ENCODE results near the gene MPHOSPH9. TPM values are rescaled to one million over a fixed set of nuclear protein-coding genes. Genes with fewer than 3 reads are reported as not detected.
"Not testable (repeated sequence)": the region's sequence is repeated elsewhere in the genome, so short reads cannot be mapped to it uniquely, and the experiment has no call there.

MPHOSPH9 gene
- polyA plus RNA-seq, 3 donors, result 6.3 to 14.1 (median 9.2) TPM

GRCh38 chr12:123248129-123248528, 15.2 kb upstream of the MPHOSPH9 start:
- H4K20me1 ChIP-seq (ENCODE audit: insufficient read depth, low read length); H3K4me2 ChIP-seq (replicated peaks; ENCODE audit: extremely low read depth, low read length, poor library complexity, severe bottlenecking); H3K27ac ChIP-seq (ENCODE audit: low read depth in 1 of 2, low read length in 2 of 2); H2AFZ ChIP-seq (ENCODE audit: insufficient read depth, low read depth, low read length, poor library complexity, severe bottlenecking); H3K4me3 ChIP-seq (replicated peaks in 1 of 3; ENCODE audit: low read depth in 2 of 3, low read length in 3 of 3); H3K27ac Mint-ChIP-seq; intact Hi-C loops (cut with micrococcal nuclease); H3K9me3 ChIP-seq (replicated peaks in 1 of 2; ENCODE audit: control insufficient read depth in 1 of 2, insufficient read depth in 1 of 2, low read length in 2 of 2); H3K27me3 Mint-ChIP-seq (ENCODE audit: low read depth in 3 of 3); DNase-seq; H3K9ac ChIP-seq (ENCODE audit: insufficient read depth, low read length, poor library complexity, severe bottlenecking); H3K4me3 Mint-ChIP-seq; H3K4me1 ChIP-seq (ENCODE audit: control insufficient read depth in 1 of 2, insufficient read depth in 2 of 2, low read length in 2 of 2); H3K27me3 ChIP-seq (ENCODE audit: control insufficient read depth in 2 of 2, insufficient read depth in 2 of 2, low read length in 2 of 2): not testable (repeated sequence)
- no CpG with 5 or more reads among the region's 2 CpGs for WGBS (ENCODE audit: insufficient coverage)
- H3K79me2 ChIP-seq (ENCODE audit: insufficient read depth, low read length), result peaks cover 69% of the 10 kb centered on the region
- H3K4me1 Mint-ChIP-seq, result peaks cover 24% of the 10 kb centered on the region
- peaks cover 0 to 11% (median 6%) of the 10 kb centered on the region in 7 donors for H3K9me3 Mint-ChIP-seq
- peaks cover 3 to 13% of the 10 kb centered on the region in 2 donors for H3K36me3 ChIP-seq (replicated peaks in 1 of 2; ENCODE audit: control insufficient read depth in 1 of 2, insufficient read depth in 2 of 2, low read length in 2 of 2)
- peaks cover 13 to 26% of the 10 kb centered on the region in 2 donors for H3K36me3 Mint-ChIP-seq

- H3K27ac ChIP-seq (ENCODE audit: low read depth in 1 of 2, low read length in 2 of 2), result no peak overlapping the region
- intact Hi-C loops (cut with micrococcal nuclease), result no loop called here
- peaks cover 30% of the 10 kb centered on the region for H3K4me1 Mint-ChIP-seq
These were observed 12.7 kb upstream of the MPHOSPH9 start for GRCh38 chr12:123245678-123246077.

More at GRCh38 chr12:123245678-123246077, 12.7 kb upstream of the MPHOSPH9 start:
- Mint-ChIP-seq H3K36me3 (peaks cover 12 to 23% of the 10 kb centered on the region in 2 donors), H3K4me3 (no peak overlapping the region), H3K27me3 (ENCODE audit: low read depth in 3 of 3) (peaks cover 0 to 5% (median under 1%) of the 10 kb centered on the region in 3 donors), H3K9me3 (peaks cover 0 to 11% (median 6%) of the 10 kb centered on the region in 7 donors), H3K27ac (peak overlapping the region in 2 of 7 donors; percentile 10 to 63)
- no peak for TF ChIP-seq CTCF (IDR thresholded peaks at IDR 0.05)
- DNase-seq, result no peak
- peaks cover 50% of the 10 kb centered on the region for H3K79me2 ChIP-seq (ENCODE audit: insufficient read depth, low read length)
- no peak overlapping the region for H3K9ac ChIP-seq (ENCODE audit: insufficient read depth, low read length, poor library complexity, severe bottlenecking)
- no peak overlapping the region for H2AFZ ChIP-seq (ENCODE audit: insufficient read depth, low read depth, low read length, poor library complexity, severe bottlenecking)
- H3K4me1 ChIP-seq (ENCODE audit: control insufficient read depth in 1 of 2, insufficient read depth in 2 of 2, low read length in 2 of 2), result peaks cover 21% of the 10 kb centered on the region in 2 donors
- WGBS (ENCODE audit: insufficient coverage), result no CpG with 5 or more reads among the region's 3 CpGs
- no peak overlapping the region for H3K4me3 ChIP-seq (replicated peaks in 1 of 3; ENCODE audit: low read depth in 2 of 3, low read length in 3 of 3)
- peaks cover 0 to 4% of the 10 kb centered on the region in 2 donors for H3K9me3 ChIP-seq (replicated peaks in 1 of 2; ENCODE audit: control insufficient read depth in 1 of 2, insufficient read depth in 1 of 2, low read length in 2 of 2)
- no peaks in the 10 kb centered on the region for H3K27me3 ChIP-seq (ENCODE audit: control insufficient read depth in 2 of 2, insufficient read depth in 2 of 2, low read length in 2 of 2)
- peaks cover 3 to 5% of the 10 kb centered on the region in 2 donors for H3K36me3 ChIP-seq (replicated peaks in 1 of 2; ENCODE audit: control insufficient read depth in 1 of 2, insufficient read depth in 2 of 2, low read length in 2 of 2)
- H3K4me2 ChIP-seq (replicated peaks; ENCODE audit: extremely low read depth, low read length, poor library complexity, severe bottlenecking), result no peak overlapping the region
- H4K20me1 ChIP-seq (ENCODE audit: insufficient read depth, low read length), result no peaks in the 10 kb centered on the region

Measured in CD14-positive monocyte (primary cell).